GM12873 (cell line): ENCODE measurements around the gene HEPN1.

Source experiments
- CTCF ChIP-seq: IDR thresholded peaks from 2 replicates; pipeline ENCODE4 v1.5.1; 2012; ENCODE audit warnings: low read depth, mild to moderate bottlenecking, moderate library complexity, low read length, control low read depth; ENCODE audit not compliant: insufficient read depth; ENCODE audit errors: missing control alignments

The HEPN1 gene

DNA sequence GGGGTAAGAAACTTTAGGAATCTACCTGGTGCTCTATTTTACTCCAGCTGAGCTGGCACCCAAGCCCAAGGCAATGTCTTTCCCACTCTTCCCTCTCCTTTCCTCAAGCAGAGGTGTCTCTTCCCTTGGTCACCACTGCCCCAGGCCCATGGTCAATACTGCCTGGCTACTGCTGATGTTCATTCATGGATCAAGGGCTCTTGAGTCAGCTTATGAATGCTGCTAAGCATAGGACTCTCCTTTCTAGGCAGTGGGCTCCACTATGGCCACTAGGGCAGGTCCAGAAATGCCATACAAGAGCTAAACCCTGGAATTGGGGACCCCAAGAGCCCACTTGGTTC, 2.7 kb upstream of the HEPN1 start:
- TF ChIP-seq CTCF = no peak

GRCh38 chr11:124917115-124917637, 1.9 kb upstream of the HEPN1 start:
- TF ChIP-seq CTCF = no peak

GRCh38 chr11:124919898-124920297, 848 bp downstream of the HEPN1 start:
- TF ChIP-seq CTCF = no peak

DNA sequence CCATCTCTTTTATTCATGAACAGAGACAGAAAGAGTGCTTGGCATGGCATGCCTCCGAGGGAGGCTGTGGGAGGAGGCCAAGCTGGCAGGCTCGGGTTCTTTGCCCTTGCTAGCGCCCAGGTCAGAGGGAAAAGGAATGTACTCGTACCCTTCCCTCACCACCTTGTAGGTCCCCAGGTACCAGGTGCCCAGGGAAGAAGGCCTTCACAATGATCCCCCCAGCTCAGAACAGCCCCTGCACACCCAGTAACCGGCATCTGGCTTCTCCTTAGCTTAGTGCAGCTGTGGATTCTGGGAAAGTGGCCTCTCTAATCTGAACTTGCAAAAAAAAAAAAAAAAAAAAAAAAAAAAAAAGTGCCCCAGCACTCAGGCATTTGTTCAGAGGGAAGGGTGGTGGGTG, 1.3 kb downstream of the HEPN1 start:
- no peak for TF ChIP-seq CTCF

DNA sequence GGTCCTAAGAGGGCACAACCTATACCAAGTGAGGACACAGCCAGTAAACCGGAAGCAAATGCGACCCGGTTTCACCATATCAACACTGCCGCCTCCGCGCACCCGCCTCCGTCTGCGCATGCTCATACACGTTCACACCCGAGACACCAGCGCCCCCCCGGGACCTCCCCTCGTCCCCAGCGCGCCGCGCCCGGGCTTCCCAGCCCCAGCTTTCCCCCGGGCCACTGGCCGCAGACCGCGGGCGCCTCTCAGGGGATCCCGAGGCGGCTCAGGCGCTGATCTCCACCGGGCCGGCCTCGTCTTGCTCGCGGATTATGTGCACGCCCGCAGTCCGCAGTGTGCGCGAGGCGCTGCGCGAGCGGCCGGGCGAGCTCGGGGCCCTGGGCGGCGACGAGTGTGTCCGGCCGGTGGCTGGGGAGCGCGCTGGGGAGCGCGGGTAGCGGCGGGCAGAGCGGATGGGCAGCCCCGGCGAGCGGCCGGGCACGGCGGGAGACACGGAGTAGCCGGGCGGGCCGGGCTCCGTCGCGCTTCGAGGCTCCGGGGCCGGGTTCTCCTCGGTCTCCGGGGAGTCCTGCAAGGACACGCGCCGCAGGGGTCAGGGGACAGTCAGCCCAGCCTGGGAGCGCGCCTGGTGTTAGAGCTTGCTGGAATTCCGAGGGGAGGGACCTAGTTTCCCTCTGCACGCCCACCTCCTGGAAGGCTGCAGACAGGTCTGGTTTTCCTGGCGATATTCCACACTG, 2.0 kb downstream of the HEPN1 start:
- TF ChIP-seq CTCF = no peak

DNA sequence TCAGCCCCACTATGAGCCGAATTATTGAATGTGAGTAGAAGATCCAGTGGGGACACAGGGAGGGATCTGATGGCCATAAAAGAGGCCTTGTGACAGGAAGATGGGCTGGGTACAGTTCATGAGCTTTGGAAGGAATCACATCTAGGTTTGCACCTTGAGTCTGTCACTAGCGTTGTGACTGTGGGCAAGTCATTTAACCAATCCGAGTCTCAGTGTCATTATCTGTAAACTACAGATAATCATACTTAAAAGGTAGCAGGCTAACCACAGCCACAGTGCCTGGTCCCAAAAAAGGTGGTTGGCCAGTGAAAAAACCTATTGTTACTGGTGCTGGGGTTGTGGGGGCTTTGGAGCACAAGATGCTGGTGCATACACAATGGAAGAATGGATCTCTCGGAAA, 3.8 kb downstream of the HEPN1 start:
- no peak for TF ChIP-seq CTCF

GRCh38 chr11:124923296-124923695, 4.2 kb downstream of the HEPN1 start:
- TF ChIP-seq CTCF = no peak
